SU-DHL-6 (cell line): ENCODE results near the gene WNT7B.

ENCODE experiments used
- H2AFZ ChIP-seq: fragments of 200-600 bp; sonication (generic); 2 replicates; pipeline ENCODE4 v1.6.1; 2014; ENCODE audit warnings: low read depth, mild to moderate bottlenecking, moderate library complexity, mixed read lengths, antibody characterized with exemption, low read length; ENCODE audit not compliant: severe bottlenecking
- H3F3A ChIP-seq: fragments of 200-600 bp; shearing (Covaris generic); 2 replicates; pipeline ENCODE4 v1.6.0; 2016; ENCODE audit warnings: antibody characterized with exemption, mild to moderate bottlenecking; ENCODE audit not compliant: insufficient read depth
- H3K27ac ChIP-seq: fragments of 200-600 bp; sonication (generic); 2 replicates; pipeline ENCODE4 v1.5.1; 2016; ENCODE audit warnings: low read depth, mild to moderate bottlenecking, low read length, moderate library complexity, mixed read lengths
- H3K27me3 ChIP-seq: fragments of 200-600 bp; sonication (generic), shearing (Covaris generic); 2 replicates; pipeline ENCODE4 v1.6.0; 2014; ENCODE audit warnings: mild to moderate bottlenecking, low read length
- H3K36me3 ChIP-seq: fragments of 200-600 bp; sonication (generic); 2 replicates; pipeline ENCODE4 v1.6.1; 2014; ENCODE audit warnings: mild to moderate bottlenecking, low read length, mixed read lengths
- H3K4me2 ChIP-seq: fragments of 300-600, 200-600 bp; shearing (Covaris generic), sonication (generic); 2 replicates; pipeline ENCODE4 v1.6.0; 2014; ENCODE audit warnings: low read length, low read depth, mild to moderate bottlenecking; ENCODE audit not compliant: poor library complexity, severe bottlenecking
- H3K4me3 ChIP-seq: fragments of 200-600 bp; sonication (generic); 2 replicates; pipeline ENCODE4 v1.5.1; 2014; ENCODE audit warnings: antibody characterized with exemption, low read length, mild to moderate bottlenecking, mixed read lengths; ENCODE audit not compliant: insufficient read depth, poor library complexity, severe bottlenecking
- H3K79me2 ChIP-seq: fragments of 200-600 bp; sonication (generic); 2 replicates; pipeline ENCODE4 v1.6.1; 2014; ENCODE audit warnings: mild to moderate bottlenecking, low read length, moderate library complexity; ENCODE audit not compliant: insufficient read depth
- H3K9ac ChIP-seq: fragments of 200-600 bp; sonication (generic); 2 replicates; pipeline ENCODE4 v1.7.0; 2014; ENCODE audit warnings: mild to moderate bottlenecking, low read length
- H3K9me2 ChIP-seq: fragments of 200-600 bp; sonication (generic); replicated peaks from 2 replicates; pipeline ENCODE4 v1.6.1; 2014; ENCODE audit warnings: low read length; ENCODE audit not compliant: insufficient read depth
- H3K9me3 ChIP-seq: fragments of 200-600 bp; sonication (generic); 2 replicates; pipeline ENCODE4 v1.6.1; 2014; ENCODE audit warnings: low read length, mixed read lengths; ENCODE audit not compliant: insufficient read depth
- H4K20me1 ChIP-seq: fragments of 200-600 bp; sonication (generic); 2 replicates; pipeline ENCODE4 v1.6.1; 2014; ENCODE audit warnings: low read depth, mild to moderate bottlenecking, antibody characterized with exemption, low read length, moderate library complexity, mixed read lengths
- CTCF ChIP-seq: fragments of 200-600 bp; sonication (generic); IDR thresholded peaks from one replicate; pipeline ENCODE4 v1.5.1; 2017; ENCODE audit warnings: antibody characterized with exemption, mild to moderate bottlenecking, low read length, moderate library complexity; ENCODE audit not compliant: insufficient read depth, poor library complexity, severe bottlenecking
- EZH2phosphoT487 ChIP-seq: fragments of 200-600 bp; sonication (generic), shearing (Covaris generic); conservative IDR thresholded peaks from 2 replicates; pipeline ENCODE4 v1.6.1; 2018; ENCODE audit warnings: mild to moderate bottlenecking, antibody characterized with exemption, low read length, moderate library complexity, mixed read lengths

The WNT7B gene

GRCh38 chr22:45923212-45923611, 53.8 kb downstream of the WNT7B start:
- no peaks in the 10 kb centered on the region for H3K9me2 ChIP-seq
- H3K36me3 ChIP-seq: no peaks in the 10 kb centered on the region
- no peaks in the 10 kb centered on the region for H4K20me1 ChIP-seq

GRCh38 chr22:45922661-45923060, 54.3 kb downstream of the WNT7B start:
- Histone ChIP-seq H3F3A (no peaks in the 10 kb centered on the region), H3K4me3 (no peak overlapping the region), H3K9me3 (no peaks in the 10 kb centered on the region), H3K79me2 (no peaks in the 10 kb centered on the region), H3K27me3 (no peaks in the 10 kb centered on the region), H2AFZ (no peak overlapping the region), H3K9ac (no peak overlapping the region), H3K36me3 (no peaks in the 10 kb centered on the region), H3K9me2 (no peaks in the 10 kb centered on the region), H3K27ac (no peak overlapping the region), H3K4me2 (no peak overlapping the region), H4K20me1 (no peaks in the 10 kb centered on the region)
- TF ChIP-seq CTCF (no peak), EZH2phosphoT487 (no peak)

More at GRCh38 chr22:45923212-45923611, 53.8 kb downstream of the WNT7B start:
- Histone ChIP-seq H3K9me3 (no peaks in the 10 kb centered on the region), H3F3A (no peaks in the 10 kb centered on the region), H3K27ac (no peak overlapping the region), H3K9ac (no peak overlapping the region), H3K4me3 (no peak overlapping the region), H3K27me3 (no peaks in the 10 kb centered on the region), H2AFZ (no peak overlapping the region), H3K4me2 (no peak overlapping the region), H3K79me2 (no peaks in the 10 kb centered on the region)
- TF ChIP-seq EZH2phosphoT487 (no peak), CTCF (no peak)

- Histone ChIP-seq H3K9ac (no peak overlapping the region), H3K9me2 (no peaks in the 10 kb centered on the region), H3K27me3 (no peaks in the 10 kb centered on the region)
Measured at GRCh38 chr22:45922256-45922655, 54.7 kb downstream of the WNT7B start.

More at GRCh38 chr22:45922256-45922655, 54.7 kb downstream of the WNT7B start:
- TF ChIP-seq CTCF (no peak), EZH2phosphoT487 (no peak)
- no peak overlapping the region for H3K4me2 ChIP-seq
- no peak overlapping the region for H2AFZ ChIP-seq
- no peak overlapping the region for H3K4me3 ChIP-seq
- no peak overlapping the region for H3K27ac ChIP-seq
- no peaks in the 10 kb centered on the region for H3K79me2 ChIP-seq
- H3K9me3 ChIP-seq: no peaks in the 10 kb centered on the region
- H3K36me3 ChIP-seq: no peaks in the 10 kb centered on the region
- no peaks in the 10 kb centered on the region for H4K20me1 ChIP-seq
- no peaks in the 10 kb centered on the region for H3F3A ChIP-seq
